GM21360 (cell line): Measurements from ENCODE around the gene MDM1.

ENCODE experiments used
- ATAC-seq: cut with Tn5 transposase; IDR thresholded peaks from one replicate; pipeline ENCODE4 v1.9.1; 2021; ENCODE audit warnings: mild to moderate bottlenecking, moderate library complexity; ENCODE audit not compliant: unreplicated experiment

MDM1 gene

GRCh38 chr12:68326716-68327115 is 5.4 kb downstream of the MDM1 start:
- ATAC-seq: no peak

GRCh38 chr12:68325966-68326365 is 6.2 kb downstream of the MDM1 start:
- ATAC-seq: no peak

- ATAC-seq: no peak
These were observed 7.6 kb downstream of the MDM1 start for GRCh38 chr12:68324531-68324930.

- ATAC-seq: no peak
These were observed 11.0 kb downstream of the MDM1 start for GRCh38 chr12:68321140-68321539.

GRCh38 chr12:68319988-68320623 is 12.1 kb downstream of the MDM1 start:
- ATAC-seq: no peak

- no peak for ATAC-seq
These were observed 15.0 kb downstream of the MDM1 start for GRCh38 chr12:68317047-68317667.

- ATAC-seq: no peak
These were observed 21.8 kb downstream of the MDM1 start for GRCh38 chr12:68310370-68310769.

- no peak for ATAC-seq
These were observed 25.6 kb downstream of the MDM1 start for GRCh38 chr12:68306564-68306963.

- no peak for ATAC-seq
These were observed 26.9 kb downstream of the MDM1 start for GRCh38 chr12:68305278-68305677.

- no peak for ATAC-seq
These were observed 27.5 kb downstream of the MDM1 start for GRCh38 chr12:68304626-68305025.

- ATAC-seq: no peak
These were observed 28.3 kb downstream of the MDM1 start for GRCh38 chr12:68303850-68304249.

GRCh38 chr12:68297929-68298328 is 34.2 kb downstream of the MDM1 start:
- ATAC-seq: no peak

GRCh38 chr12:68294251-68294650 is 37.9 kb downstream of the MDM1 start:
- ATAC-seq: no peak

- no peak for ATAC-seq
These were observed 38.8 kb downstream of the MDM1 start for GRCh38 chr12:68293347-68293746.

GRCh38 chr12:68292151-68292943 is 39.8 kb downstream of the MDM1 start:
- ATAC-seq: no peak

- ATAC-seq: no peak
These were observed 40.6 kb downstream of the MDM1 start for GRCh38 chr12:68291396-68292036.

- ATAC-seq: no peak
These were observed 42.0 kb downstream of the MDM1 start for GRCh38 chr12:68290126-68290525.

GRCh38 chr12:68287106-68287505 is 45.1 kb downstream of the MDM1 start:
- ATAC-seq: no peak

- no peak for ATAC-seq
These were observed 45.8 kb downstream of the MDM1 start for GRCh38 chr12:68286396-68286795.

GRCh38 chr12:68285541-68285940 is 46.6 kb downstream of the MDM1 start:
- ATAC-seq: no peak

- ATAC-seq: no peak
These were observed 50.7 kb downstream of the MDM1 start for GRCh38 chr12:68281322-68282077.
